Measurements from ENCODE around the gene NTM. TPM values are rescaled to one million over a fixed set of nuclear protein-coding genes. Genes with fewer than 3 reads are reported as not detected.

Gene NTM
- total RNA-seq, 1 donor from 2014 or later, result 0.51 TPM

- DNase-seq, result no peak
Measured at GRCh38 chr11:131609337-131609736, 238.9 kb downstream of the NTM start.

DNA sequence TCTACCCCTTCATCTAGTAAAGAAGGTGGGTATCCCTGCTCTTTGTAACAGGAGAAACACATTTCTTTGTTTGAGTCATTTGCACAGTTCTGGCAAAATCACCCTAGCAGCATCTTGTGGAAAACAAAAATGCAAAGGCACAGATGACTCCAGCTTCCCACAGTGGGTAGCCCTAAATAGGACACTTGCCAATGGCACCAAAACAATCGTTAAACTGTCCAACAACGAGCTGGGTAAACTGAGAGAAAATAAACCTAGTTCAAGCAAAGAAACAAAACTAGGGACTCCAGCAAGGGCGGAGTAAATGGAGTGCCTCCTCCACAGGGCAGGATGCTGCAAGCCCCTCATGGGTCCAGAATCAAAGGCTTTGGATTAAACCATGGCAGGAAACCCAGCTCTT lies 239.5 kb downstream of the NTM start:
- no peak for DNase-seq

DNA sequence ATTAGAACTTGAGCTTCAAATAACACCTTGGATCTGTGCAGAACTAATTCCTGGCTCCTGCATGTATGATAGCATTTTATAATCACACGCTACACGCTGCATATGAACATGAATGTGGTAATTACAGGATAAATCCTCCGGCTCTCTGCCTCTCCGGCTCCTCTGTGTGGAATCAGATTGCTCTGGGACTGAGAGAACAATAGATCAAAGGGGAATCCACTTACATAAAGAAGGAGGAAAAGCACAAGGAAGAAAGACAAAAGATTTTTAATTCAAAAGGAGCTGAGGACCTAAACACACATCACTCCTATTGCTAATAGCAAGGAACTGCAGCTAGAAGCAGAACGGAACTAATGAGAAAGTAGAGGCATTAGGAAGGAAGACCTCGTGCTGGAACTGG lies 240.9 kb downstream of the NTM start:
- DNase-seq, result no peak

- no peak for DNase-seq
Measured at GRCh38 chr11:131612533-131612932, 242.1 kb downstream of the NTM start.

DNA sequence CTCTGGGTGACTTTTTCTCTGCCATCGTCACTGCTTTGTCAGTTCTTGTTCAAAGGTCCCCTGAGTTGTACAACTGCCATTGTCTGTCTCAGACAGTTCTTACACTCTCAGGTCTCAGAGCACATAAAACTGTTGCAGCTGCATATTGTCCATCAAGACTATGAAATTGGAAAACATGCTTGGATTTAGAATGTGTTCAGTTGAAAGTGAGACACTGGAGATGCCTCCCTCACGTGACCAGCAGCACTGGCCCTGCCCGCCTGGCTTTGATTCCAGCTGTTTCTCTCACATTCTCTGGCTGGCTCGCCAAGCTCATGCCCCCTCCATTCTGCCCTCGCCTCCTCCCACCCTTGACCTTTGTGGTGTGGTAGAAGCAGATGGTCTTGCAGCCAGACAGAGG lies 244.2 kb downstream of the NTM start:
- DNase-seq, result no peak

DNA sequence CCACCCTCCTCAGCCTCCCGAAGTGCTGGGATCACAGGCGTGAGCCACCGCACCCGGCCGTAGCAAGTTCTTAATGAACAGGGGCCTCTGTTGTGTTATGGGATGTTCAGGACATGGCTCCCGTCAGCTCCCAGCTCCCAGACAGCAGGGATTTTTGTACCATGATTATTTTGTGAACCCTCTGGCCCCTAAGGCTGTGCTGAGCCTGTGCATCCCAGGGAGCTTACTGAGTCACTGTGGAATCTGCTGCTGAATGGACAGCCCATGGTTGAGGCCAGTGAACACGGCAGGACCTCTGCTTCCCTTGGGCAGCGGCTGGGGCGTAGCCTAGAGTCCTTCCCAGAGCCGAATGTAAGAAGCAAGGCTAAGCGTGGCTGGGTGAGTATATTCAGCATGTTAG lies 245.2 kb downstream of the NTM start:
- DNase-seq, result no peak

GRCh38 chr11:131616481-131617140 lies 246.2 kb downstream of the NTM start:
- DNase-seq, result no peak

GRCh38 chr11:131618201-131618600 lies 247.8 kb downstream of the NTM start:
- no peak for DNase-seq

GRCh38 chr11:131622193-131622592 lies 251.8 kb downstream of the NTM start:
- no peak for DNase-seq

GRCh38 chr11:131624531-131624930 lies 254.1 kb downstream of the NTM start:
- DNase-seq, result no peak

GRCh38 chr11:131626788-131627187 lies 256.4 kb downstream of the NTM start:
- no peak for DNase-seq

DNA sequence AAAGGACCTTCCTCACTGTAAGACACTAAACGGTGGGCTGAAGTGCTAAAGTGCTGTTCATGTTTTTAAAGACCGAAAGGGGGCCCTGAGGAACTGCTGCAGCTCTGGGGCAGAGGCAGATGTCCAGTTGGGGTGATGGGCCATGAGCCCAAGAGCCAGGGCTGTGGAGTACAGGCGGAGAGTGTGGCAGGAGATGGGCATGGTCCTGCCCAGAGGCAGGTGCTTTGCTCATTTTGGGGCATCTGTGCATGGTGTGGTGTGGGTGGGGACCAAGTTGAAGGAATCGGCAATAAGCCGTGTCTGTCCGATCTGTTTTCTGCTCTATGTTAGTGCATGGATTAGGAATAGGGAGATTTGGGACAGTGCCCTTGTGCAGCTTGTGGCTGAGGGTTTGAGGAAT lies 258.3 kb downstream of the NTM start:
- no peak for DNase-seq

GRCh38 chr11:131629925-131630540 lies 259.6 kb downstream of the NTM start:
- DNase-seq, result no peak

GRCh38 chr11:131632971-131633370 lies 262.6 kb downstream of the NTM start:
- no peak for DNase-seq

- DNase-seq, result no peak
Measured at GRCh38 chr11:131633921-131634715, 263.7 kb downstream of the NTM start.

DNA sequence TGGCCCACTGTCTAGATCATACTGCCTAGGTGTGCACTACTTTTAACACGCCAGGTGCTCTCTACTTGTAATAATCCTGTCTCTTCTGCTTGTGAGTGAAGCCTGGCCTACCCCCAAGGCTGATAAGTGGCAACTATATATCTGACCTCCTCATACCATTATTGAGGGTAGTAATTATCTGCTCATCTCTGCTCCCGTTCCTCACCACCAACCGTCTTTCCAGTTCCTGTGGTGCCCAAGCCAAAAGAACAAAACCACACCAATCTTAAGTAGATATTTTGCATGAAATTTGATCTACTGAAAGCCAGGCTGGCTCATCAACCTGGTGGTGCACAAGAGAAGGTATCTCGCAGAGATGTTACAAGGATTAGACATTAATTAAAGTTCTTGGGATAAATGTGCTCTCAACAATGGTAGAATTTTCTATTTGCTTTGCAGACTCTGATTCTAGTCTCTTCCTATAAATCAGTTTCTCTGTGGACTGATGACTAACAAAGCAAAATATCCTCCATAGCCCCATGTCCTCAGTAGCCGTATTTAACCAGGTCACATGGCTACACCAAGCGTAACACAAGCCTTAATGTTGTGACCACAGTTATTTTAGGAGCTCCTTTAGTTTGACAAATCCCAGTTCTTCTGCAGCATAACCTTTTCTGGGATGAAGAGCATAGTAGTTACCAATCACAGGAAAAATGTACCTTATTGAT lies 267.2 kb downstream of the NTM start:
- no peak for DNase-seq

DNA sequence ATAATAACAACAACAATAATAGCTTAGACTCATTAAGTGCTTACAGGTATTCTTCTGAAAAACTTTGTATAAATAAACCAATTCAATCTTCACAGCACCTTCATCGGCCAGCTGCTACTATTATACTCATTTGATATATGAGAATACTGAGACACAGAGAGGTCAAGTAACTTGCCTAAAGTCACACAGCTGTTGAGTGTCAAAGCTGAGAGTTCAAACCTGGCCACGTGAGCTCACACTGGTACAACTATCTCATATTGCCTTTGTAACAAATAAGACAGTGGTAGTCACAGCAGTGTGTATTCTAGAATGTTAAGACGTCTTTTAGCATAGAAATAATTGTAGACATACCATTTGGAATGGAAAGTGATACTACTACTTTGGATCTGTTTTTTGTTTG lies 268.5 kb downstream of the NTM start:
- DNase-seq, result no peak

GRCh38 chr11:131640320-131640719 lies 269.9 kb downstream of the NTM start:
- no peak for DNase-seq

DNA sequence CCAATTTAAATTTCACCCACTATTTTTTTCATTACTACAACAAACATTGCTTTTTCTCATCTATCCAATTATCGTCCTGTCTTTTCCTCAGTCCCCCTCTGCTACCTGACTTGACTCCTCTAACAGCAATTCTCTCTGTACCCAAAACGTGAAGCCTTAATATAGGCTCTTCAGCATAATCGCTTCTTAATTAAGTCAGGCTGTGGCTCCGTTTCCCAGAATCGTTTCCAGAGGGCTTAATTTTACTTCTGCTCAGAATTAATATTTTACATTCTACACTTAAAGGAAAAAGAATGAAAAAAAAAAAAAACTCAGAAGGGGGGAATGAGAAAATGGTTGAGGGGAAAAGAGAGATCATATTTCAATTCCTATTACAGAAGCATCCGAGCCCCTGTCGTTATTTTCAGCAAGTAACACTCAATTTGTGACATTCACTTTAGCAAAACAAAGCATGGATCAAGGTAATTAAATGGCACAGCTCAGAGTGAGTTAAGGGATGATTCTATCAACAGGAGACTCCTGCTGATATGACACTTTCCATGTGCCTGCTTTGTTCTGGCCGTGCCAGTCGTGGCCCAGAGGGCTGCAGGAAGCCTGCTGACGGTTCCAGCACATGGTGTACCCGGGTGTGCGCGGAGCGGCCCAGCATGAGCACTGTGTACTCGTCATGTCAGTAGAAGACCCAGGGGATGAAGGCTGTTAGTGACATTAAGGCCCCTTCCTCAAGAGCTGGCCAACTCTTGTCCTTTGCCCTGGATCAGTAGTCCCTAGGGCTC lies 272.5 kb downstream of the NTM start:
- no peak for DNase-seq

DNA sequence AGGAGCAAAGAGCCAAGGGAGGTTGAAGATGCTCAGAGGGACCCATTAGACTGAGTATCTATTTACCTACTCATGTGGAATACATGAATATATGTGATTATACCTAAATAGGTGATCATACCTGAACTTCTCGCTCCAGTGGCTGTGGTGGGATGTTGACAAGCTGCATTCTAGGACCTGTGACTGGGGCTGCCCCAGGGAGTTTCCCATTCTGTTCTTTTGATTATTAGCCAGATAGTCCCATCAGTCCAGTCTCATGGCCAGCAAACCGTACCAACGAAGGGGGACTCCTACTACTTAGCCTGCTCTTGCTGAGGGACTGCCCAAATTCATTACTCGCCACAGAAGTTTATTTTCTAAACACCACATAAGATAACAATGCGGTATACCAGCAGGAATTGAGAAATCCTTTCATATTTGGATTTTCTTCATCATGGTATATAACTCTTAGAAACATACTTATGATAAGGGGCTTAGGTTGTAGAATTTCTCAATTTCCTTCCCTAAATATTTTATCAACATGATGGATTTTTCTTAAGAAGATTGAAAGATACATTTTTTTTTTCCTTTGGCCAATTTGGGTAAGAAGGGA lies 273.9 kb downstream of the NTM start:
- DNase-seq, result no peak

DNA sequence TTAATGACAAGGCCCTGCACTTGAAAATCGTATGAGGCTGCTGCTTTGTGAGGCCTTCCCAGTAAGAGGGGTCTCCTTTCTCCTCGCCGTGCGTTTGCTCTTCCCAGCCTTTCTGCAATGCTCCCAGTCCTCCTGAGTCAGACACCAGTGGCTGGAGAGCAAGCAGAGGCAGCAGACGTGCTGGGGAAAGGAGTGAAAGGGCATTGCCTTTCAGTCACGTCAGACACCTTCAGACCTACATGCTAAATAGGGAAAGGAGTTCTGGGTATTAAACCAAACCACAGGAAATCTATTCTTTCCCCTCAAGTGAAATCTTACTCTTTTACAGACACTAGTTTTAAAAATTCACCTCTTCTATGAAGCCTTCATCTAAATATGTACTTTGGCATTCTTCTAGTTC lies 274.8 kb downstream of the NTM start:
- DNase-seq, result no peak

DNA sequence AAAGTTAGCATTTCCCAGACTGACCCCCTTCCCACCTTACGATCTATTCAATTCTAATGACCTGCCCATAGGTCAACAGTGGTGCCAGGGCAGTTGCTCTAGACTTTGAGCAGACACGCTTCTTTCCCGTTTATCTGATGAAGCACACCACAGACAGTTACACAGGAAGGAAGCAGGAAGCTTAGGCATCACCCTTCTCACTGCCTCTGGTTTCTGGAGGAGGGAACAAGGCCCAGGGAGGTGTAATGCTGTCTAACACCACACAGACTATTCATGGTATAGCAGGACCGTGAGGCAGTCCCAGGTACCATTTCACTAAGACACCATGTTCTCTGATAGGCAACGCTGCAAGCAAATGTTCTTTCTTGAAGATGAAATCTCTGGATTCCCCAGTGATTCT lies 279.4 kb downstream of the NTM start:
- DNase-seq, result no peak

Measured in dermis blood vessel endothelial cell (primary cell).